Measurements from ENCODE around the gene RALB.
A peak's percentile ranks its signal among the peaks of the same experiment; 100 is the strongest.

RALB gene

GRCh38 chr2:120343433-120344105 is 90.9 kb downstream of the RALB start:
- peak; percentile 67 to 85 (median 74) for DNase-seq

Data from suppressor macrophage (primary cell).